ENCODE measurements around the gene F7.

GRCh38 chr13:113129480-113129879, 23.9 kb downstream of the F7 start:
- no peak for TF ChIP-seq CTCF (IDR thresholded peaks at IDR 0.05; ENCODE audit: extremely low read depth in 1 of 2, insufficient read depth in 1 of 2, low read depth in 1 of 2, low read length in 2 of 2)
- TF ChIP-seq POLR2A (IDR thresholded peaks at IDR 0.05; ENCODE audit: low read depth, low read length) = no peak
- TF ChIP-seq EZH2 (IDR thresholded peaks at IDR 0.05; ENCODE audit: borderline replicate concordance, low read depth, low read length, severe bottlenecking) = no peak
